GM12891 (cell line): ENCODE results near the gene HTR1B.

ENCODE experiments used
- PAX5 ChIP-seq: IDR thresholded peaks from 2 replicates; pipeline ENCODE4 v1.6.1; 2011; ENCODE audit warnings: low read length, moderate library complexity, mild to moderate bottlenecking; ENCODE audit not compliant: insufficient read depth, severe bottlenecking
- POLR2A ChIP-seq: IDR thresholded peaks from 2 replicates; pipeline ENCODE4 v1.6.1; 2011; ENCODE audit warnings: low read depth, low read length, control low read depth
- POLR2AphosphoS5 ChIP-seq: IDR thresholded peaks from 2 replicates; pipeline ENCODE4 v1.6.1; 2011; ENCODE audit warnings: low read depth, low read length, control low read depth
- POU2F2 ChIP-seq: IDR thresholded peaks from 2 replicates; pipeline ENCODE4 v1.6.1; 2011; ENCODE audit warnings: low read depth, mild to moderate bottlenecking, control low read depth, low read length, moderate library complexity
- TAF1 ChIP-seq: IDR thresholded peaks from 2 replicates; pipeline ENCODE4 v1.6.1; 2011; ENCODE audit warnings: low read depth, low read length, control low read depth

- TF ChIP-seq POLR2A (no peak), POLR2AphosphoS5 (no peak), TAF1 (no peak), POU2F2 (no peak), PAX5 (no peak)
Observed at GRCh38 chr6:77451466-77451865, 11.8 kb downstream of the HTR1B start.
